GM21515 (cell line): ENCODE measurements around the gene PCGF5.
"Not testable (repeated sequence)": the region's sequence is repeated elsewhere in the genome, so short reads cannot be mapped to it uniquely, and the experiment has no call there.

Source experiments
- ATAC-seq: cut with Tn5 transposase; IDR thresholded peaks from one replicate; pipeline ENCODE4 v1.9.1; 2021; ENCODE audit not compliant: unreplicated experiment

Gene PCGF5

DNA sequence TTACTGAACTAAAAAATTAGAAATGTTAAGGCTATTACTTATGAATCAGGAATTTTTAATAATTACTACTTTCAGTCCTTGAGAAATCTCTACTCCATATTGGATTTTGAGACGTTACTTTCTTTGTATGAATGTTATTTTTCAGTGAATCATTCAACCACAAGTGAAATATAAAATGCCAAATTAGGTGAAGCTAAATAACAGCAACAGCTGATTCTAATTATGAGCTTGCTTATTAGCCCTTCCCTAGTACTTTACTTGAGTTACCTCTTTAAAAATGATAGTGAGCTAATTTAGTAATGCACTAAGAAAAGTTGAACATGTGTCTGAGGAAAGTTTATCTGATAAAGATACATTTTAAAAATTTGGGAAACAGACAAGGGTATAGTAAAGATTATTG is 51.4 kb downstream of the PCGF5 start:
- ATAC-seq: no peak

DNA sequence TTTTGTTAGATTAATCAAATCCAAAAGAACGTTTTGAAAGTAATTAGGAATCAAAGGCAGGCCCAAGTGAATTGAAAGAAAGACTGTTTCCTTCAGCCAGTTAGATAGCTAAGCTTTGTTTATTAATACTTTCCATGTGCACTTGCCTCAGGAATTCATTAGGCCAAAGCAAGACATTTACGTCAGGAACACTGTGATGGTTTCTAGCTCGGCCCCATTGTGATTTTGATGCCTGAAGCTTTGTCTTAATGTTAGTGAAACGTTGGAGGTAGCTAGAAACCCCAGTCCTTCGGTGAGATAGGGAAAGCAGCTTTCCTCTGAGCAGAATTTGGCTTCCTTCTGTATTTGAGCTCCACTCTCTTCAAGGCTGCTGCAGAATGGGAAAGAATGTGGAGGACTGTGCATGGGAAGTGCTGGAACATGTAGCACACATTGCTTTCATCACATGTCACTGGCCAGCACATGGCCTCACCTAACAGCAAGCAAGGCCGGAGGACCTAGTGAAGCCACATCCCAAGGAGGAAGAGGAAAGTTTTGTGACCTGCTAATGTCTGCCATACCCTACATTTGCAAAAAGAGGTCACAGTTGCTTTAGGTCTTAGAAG is 64.1 kb downstream of the PCGF5 start:
- ATAC-seq: no peak

DNA sequence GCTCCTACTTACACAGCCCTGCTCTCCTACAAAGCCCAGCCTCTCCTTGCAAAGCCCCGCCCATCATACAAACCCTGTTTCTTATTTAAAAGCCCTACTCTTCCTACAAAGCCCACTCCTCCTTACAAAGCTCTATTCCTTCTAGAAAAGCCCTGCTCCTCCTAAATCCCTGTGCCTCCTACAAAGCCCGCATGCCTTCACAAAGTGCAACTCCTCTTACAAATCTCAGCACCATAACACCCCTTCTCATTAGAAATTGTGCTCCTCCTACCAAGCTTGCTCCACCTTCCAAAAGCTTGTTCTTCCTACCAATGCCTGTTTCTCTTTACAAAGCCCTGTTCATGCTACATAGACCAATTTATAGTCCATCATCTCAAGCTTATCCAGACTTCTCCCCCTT is 66.1 kb downstream of the PCGF5 start:
- no peak for ATAC-seq

DNA sequence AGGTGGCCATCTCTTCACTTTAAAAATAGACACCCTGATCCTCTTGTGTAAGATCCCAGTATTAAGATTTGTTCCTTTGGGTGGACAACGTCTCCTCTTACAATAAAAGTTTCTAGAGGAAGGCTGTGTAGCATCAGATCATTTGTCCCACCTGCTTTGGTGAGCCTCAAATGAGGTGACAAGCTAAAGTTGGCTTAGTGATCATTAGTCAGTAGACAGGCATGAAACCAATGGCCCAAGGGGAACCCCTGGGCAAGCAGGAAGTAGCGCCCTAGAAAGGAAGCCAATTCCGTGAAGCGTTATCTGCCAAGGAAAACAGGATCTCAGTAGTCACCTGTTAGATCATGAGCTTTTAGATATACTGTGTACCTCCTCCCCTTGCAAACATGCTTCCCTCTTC is 66.8 kb downstream of the PCGF5 start:
- no peak for ATAC-seq

DNA sequence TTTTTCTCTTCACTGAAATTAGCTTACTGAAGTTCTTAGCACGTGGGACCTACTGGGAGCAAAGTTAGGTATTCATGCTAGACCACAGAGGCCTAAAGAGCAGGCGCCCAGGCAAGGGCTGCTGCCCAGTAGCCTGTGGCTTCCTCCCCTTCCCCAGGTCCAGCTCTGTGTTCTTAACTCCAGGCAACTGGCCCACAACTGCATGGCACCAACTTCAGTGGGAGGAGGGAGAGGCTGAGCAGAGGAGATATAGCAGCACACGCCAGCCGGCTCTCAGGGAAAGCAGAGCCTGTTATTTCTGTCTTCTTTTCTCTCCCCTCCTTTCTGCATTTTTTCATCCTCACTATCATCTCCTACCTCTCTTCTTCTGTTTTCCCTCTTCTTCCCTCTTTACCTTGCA is 67.4 kb downstream of the PCGF5 start:
- no peak for ATAC-seq

DNA sequence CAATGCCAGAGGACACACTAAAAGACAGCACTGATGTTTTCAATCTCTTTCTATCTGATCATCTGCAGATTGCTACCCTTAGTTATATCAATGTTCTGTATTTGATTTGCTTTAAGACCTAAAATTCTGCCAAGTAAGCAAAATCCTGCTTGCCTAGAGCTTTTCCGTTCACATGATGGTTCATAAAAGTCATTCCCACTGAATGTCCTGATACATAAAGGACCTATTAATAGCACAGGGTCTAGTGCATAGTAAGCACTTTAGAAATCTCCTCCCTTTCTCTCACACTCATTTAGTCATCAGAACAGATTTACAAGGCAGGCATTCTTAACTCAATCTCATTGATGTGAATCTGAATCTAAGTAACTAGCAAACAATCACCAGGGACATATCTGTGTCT is 68.8 kb downstream of the PCGF5 start:
- ATAC-seq: no peak

DNA sequence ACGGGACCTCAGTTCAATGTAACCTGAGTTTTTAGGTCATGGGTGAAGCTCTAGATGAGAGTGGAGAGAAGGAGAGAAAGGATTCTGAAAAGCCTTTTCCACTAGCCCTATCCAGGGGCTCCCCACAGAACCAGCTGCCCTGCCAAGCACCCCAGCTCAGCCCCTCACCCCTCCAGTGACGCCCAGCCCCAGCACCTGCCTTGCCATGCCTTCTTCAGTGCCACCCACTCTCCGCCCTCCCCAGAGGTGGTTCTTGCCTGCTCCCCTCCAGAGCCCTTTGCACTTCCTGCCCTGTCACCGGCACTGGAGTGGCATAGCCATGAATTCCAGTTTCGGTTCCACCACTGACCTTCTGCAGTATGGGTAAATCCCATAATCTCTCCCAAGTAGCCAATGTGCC is 70.1 kb downstream of the PCGF5 start:
- ATAC-seq: no peak

DNA sequence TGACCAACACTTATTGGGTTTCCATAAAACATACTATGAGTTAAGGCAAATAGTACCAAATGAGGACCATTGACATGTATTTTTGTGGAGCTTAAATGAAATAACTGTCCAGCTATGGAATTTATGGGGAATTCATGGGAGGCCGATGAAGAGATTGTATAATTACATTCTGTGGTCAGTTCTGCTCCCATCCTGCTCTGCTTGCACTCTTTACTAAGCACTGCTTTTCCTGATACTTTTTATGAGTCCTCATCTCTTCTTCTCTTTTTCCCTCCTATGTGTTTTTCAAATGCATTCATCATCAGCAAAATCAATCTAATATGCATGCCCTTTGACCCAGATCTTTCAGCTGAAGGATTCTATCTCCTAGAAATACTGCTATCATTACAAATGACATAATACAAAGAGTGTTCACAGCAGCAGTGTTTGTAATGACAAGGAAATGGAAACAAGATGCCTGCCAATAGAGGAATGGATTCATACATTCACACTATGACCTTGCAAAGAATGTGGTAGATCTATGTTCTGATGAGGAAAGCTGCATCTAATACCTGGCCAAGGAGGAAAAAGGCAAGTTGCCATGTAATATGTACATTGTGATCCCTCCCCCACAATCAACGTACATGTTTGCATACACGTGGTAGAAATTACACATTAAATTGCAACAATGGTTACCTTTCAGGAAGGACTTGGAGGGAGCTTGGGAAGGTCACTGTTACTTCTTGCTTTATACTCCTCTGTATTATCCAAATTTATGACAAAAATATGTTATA is 73.9 kb downstream of the PCGF5 start:
- ATAC-seq: no peak

DNA sequence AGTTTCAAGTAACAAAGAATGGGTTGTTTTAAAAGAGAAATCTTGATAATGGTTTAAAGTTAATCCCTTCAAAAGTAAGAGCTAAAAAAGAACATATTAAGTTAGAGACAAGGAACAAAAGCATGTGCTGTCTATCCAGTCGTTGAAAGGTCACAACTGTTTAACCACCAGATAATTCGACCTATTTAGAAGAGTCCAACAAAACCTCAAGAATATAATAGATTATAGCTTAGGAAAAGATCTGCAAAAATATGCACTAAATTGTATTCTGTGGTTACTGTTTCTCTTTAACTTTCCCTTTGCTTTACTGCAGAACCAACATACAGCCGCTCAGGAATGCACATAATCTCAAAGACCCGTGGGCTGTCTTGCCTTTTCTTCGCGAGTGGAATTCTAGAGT is 74.9 kb downstream of the PCGF5 start:
- ATAC-seq: no peak

DNA sequence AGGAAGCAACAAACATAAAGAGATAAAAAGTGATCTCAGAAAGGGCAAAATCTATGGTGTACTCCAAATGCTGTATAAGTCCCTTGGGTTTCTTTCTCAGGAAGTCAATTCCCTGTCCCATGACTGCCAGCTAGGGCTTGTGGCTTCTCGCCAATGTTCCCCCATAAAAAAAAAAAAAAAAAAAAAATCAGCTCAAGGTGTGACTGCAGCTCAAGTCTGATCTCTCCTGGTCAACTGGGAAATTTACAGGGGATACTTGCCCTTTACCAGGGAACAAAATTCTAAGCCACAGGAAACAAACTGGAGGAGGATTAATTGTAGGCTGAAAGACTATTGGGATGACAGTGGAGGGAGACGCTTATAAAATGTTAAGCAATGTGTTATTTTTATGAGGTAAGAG is 76.0 kb downstream of the PCGF5 start:
- ATAC-seq: no peak

DNA sequence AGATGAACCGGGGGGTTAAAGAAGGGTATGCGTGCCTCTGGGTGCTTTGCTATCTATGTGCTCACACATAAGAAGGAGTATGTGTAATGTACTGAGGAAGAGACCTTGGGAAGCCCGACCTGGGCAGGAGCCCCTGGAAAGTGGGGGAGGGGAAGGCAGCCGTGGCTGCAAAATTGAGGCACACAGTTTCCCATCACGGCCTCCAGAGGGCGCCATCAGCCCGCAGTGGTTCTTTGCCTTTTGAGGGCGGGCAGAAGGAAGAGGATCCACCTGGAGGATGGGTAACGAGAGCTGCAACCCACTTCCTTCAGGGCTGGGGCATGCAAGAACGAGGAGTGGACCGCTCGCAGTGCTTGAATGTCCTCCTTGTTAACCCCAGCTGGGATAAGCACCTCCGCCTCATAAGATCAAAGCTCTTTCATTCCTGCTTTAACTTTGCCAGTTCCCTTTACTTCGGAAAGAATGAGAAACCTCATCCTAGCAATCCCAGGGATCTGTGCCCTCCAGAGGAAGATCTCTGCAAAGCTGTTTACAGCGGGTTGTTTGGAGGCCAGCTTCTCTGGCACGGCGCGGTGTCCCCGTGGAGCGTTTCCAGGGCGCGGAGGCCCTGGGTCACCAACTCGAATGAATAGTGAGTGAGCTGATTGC is 77.9 kb downstream of the PCGF5 start:
- ATAC-seq: peak; percentile 81

DNA sequence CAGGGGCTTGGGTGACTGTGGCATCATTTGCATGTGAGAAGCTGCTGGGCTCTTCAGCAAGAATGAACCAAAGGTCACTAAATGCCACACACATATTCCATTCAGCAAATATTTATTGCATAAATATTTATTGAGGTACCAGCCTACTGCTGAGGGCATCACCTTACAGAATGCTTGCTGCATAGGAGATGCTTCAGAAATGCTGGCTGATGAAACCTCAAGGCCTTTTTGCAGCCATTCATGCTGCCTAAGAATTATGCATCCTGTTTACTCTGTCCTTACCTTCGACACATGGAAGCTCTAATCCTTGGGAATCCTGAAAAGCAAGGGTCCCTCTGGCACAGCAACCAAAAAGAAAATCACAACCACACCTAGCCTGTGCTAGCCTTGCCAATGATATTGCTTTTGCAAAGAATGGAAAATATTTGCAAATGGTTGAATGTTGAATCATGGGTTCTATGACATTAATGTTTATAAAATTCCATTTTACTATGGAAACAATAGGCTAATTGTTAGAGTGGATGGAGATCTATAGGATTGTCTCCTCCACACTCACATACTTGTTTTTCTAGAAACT is 79.6 kb downstream of the PCGF5 start:
- no peak for ATAC-seq

DNA sequence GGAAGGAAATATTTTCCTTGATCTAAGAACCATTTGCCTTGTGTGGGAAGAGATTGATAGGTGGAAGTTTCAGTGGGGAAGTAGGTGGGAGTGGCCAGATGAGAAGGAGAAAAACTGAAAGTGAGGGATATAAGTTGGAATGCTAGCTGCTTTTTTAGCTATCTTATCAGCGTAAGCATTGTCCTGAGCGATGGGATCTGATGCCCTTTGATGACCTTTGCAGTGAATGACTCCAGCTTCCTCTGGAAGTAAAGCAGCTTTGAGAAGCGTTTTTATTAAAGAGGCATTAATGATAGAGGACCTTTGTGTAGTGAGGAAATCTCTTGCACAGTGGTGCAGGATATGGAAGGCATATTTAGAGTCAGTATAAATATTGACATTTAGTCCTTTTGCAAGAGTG is 82.5 kb downstream of the PCGF5 start:
- not testable (repeated sequence) for ATAC-seq

DNA sequence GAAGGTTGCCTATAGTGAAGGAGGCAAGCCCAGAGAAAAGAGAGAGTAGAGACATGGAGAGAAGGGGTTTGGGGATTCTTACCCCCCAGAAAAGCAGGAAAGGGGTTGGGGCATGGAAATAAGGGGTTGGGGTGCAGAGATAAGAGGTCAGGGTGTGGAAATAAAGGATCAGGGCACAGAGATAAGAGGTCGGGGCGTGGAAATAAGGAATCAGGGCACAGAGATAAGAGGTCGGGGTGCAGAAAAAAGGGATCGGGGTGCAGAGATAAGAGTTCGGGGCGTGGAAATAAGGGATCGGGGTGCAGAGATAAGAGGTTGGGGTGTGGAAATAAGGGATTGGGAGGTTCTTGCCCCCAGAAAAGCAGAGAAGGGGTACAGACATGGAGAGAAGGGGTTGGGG is 85.5 kb downstream of the PCGF5 start:
- ATAC-seq: not testable (repeated sequence)

DNA sequence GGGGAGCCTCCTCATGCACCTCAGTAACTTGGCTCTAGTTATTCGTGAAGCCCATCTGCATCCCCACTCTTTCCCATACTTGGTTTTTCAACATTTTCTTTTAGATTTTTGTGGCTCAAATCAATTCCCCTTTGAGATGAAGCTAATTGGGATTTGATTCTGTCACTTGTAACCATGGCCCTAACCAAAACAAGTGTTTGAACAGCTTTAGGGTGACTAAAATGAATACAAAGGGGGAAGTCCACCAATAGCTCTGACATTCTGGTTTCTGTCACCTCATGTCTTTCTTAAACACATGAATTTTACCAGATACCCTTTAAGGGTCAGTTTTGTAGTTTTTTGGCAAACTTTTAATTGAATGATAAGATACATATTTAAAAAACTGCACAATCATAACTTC is 87.0 kb downstream of the PCGF5 start:
- ATAC-seq: no peak

DNA sequence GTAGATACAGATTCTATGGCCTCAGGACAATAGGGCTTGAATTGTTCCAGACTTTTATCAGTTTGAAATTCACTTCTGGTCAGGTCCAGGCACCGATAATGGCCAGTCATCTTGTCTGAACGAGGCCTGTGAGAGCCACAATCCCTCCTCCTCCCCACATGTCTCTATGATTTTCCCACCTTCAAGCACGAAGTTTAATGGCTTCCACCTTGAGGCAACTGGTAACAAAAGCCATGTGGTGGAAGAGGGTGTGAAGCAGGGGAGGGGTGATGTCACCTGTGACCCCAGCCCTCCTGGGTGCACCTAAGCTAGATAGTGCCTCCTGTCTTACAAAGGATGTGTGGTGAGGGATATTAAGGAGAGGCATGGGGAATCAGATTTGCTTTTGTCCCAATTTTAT is 89.2 kb downstream of the PCGF5 start:
- no peak for ATAC-seq

DNA sequence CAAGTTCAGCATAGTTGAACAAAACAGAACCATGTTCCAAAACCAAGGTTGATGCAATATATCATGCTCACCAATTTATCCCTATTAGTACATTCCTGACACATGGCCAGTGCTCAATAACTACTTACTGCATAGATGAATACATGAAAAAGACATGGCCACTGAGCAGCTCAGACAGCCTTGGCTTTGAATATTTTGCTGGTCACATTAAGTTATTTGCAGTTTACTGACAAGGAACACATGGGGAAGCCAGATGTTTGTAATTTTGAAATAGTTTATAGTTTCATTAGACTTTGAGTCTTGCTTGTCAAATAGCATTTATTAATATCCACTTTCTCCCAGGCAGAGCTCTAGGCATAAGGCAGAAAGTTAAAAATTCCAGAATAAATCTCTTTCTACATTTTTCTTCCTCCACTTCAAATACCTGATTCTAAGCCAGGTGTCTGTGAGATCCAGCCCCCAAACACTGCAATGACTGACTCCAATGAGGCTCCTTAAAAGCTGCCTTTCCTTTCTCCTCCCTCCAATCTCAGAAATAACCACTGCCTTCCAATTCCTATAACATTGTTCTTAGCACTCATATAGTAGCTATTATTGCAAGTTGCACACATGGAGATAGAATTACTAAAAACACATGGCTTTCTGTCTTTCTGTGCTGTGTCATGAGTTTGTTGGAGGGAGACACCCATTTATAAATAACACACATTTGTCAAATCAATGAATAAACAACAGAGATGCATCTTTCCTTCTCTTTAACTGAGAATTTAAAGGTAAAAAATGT is 91.3 kb downstream of the PCGF5 start:
- ATAC-seq: no peak

DNA sequence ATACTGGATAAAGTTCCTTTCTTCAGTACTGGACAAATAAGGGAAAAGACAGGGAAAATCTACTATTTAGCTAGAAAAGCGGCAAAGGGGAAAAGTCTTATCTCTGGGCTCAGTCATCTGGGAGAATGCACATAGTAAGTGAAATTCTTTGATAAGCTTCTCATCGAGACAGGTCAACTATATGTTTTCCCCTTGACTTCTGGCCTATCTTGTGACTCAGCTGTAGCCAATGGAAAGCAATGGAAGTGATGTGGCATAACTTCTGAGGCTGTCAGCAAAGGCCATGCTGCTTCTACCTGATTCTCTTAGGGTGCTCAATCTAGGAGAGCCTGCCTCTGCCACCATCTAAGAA is 91.9 kb downstream of the PCGF5 start:
- no peak for ATAC-seq

DNA sequence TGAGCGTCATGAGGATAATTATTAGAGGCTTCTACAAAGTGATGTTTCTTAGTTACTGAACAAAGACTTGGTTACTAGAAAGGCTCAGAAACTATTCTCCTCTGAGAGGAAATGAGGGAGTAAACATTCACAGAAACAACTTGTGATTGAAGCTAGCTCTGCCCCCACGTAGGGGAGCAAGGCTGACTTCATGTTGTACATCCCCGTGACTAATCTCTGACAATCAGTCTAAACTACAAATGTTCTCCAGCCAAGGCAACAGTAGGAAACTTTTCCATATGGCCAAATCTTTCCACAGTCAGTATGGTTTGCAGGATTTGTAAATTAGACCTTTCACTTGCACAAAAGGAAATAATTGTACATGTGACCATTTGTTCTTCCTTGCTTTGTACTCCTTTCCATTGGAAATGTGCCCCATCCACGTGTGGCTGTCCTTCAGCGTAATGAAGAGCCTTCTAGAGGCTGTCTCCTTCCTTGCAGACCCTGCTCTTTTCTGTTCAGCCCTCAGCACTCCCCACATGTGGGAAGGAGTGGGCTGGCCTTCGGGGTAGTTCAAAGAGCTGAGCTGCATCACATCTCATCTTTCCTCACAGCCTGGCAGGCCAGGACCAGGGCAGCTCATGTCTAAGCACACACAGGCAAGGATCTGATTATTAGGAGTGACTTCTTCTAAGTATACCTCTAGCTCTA is 93.5 kb downstream of the PCGF5 start:
- ATAC-seq: no peak

DNA sequence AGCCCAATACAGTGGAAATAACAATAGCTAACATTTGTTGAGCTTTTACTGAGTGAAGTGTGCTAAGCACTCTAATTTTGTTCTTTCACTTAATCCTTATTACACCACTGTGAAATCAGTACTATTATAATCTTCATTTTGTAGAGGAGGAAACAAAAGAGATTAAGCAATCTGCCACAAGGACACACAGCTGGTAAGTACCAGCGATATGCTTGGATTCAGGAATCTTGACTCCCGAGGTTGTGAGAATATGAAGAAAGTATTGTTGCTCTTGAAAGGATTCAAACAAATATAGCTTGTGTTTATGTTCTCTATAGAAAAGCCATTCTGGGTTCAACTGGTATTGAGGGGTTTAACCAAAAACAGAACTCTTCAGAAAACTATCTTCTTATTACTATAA is 96.0 kb downstream of the PCGF5 start:
- no peak for ATAC-seq

DNA sequence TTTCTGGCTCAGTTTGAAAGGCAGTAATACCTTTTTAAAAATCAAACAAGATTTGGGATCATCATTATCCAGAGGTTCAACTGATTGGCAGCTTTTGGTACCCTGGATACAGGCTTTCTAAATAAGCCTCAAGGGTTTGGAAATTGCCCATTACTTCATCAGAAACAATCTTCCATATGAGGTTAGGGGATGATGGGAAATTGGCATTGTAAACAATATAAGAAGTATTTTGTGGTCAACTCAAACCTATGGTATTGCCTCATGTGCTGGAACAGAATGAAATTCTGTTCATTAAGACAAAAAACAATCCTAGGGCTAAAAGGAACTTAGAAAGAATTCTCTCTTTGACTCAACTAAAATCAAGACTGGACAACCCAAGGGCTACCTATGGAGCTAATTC is 97.1 kb downstream of the PCGF5 start:
- ATAC-seq: no peak
